Lower leg skin (tissue), 3 donors: ENCODE results near the gene ATP23.

ENCODE experiments used
- POLR2A ChIP-seq, 2 donors: fragments of 450-650 bp; IDR thresholded peaks; one replicate each; pipeline ENCODE4 v1.6.1; 2016 to 2017; ENCODE audit warnings: antibody characterized with exemption in 2 of 2, mild to moderate bottlenecking in 1 of 2, moderate library complexity in 1 of 2
- TF ChIP-seq, protein P1 (sequence below), 3 donors: fragments of 450-650 bp; IDR thresholded peaks; one replicate each; pipeline ENCODE4 v1.5.1; 2016; ENCODE audit warnings: antibody characterized with exemption in 3 of 3, mild to moderate bottlenecking in 3 of 3, moderate library complexity in 2 of 3

DNA sequence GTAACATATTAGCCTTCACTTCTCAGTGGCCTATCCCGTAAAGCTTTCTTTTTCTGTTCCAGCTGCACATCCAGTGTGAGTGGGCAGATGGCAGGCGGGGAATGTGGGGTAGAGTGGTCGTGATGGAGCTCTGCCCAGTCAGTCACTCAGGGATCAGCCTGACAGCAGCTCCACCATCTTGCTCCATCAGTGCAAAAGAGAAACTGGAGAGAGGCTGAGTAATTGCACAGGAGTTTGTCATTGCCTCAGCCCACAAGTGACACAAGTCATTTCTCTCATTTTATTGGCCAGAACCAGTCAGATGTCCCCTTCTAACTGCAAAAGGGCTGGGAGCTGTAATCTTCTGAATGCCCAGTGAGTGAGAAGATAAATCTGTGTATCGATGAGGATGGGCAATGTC is 66.5 kb downstream of the ATP23 start:
- TF ChIP-seq, protein P1, sequence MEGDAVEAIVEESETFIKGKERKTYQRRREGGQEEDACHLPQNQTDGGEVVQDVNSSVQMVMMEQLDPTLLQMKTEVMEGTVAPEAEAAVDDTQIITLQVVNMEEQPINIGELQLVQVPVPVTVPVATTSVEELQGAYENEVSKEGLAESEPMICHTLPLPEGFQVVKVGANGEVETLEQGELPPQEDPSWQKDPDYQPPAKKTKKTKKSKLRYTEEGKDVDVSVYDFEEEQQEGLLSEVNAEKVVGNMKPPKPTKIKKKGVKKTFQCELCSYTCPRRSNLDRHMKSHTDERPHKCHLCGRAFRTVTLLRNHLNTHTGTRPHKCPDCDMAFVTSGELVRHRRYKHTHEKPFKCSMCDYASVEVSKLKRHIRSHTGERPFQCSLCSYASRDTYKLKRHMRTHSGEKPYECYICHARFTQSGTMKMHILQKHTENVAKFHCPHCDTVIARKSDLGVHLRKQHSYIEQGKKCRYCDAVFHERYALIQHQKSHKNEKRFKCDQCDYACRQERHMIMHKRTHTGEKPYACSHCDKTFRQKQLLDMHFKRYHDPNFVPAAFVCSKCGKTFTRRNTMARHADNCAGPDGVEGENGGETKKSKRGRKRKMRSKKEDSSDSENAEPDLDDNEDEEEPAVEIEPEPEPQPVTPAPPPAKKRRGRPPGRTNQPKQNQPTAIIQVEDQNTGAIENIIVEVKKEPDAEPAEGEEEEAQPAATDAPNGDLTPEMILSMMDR (IDR thresholded peaks at IDR 0.05), result no peak
- TF ChIP-seq POLR2A (IDR thresholded peaks at IDR 0.05), result no peak
